EH (cell line): ENCODE results near the gene C1orf167.
A peak's percentile ranks its signal among the peaks of the same experiment; 100 is the strongest.

Experiments
- DNase-seq: peaks from one replicate; pipeline ENCODE4 v3.0.0-alpha.2; 2015; ENCODE audit warnings: low read depth

Gene C1orf167

DNA sequence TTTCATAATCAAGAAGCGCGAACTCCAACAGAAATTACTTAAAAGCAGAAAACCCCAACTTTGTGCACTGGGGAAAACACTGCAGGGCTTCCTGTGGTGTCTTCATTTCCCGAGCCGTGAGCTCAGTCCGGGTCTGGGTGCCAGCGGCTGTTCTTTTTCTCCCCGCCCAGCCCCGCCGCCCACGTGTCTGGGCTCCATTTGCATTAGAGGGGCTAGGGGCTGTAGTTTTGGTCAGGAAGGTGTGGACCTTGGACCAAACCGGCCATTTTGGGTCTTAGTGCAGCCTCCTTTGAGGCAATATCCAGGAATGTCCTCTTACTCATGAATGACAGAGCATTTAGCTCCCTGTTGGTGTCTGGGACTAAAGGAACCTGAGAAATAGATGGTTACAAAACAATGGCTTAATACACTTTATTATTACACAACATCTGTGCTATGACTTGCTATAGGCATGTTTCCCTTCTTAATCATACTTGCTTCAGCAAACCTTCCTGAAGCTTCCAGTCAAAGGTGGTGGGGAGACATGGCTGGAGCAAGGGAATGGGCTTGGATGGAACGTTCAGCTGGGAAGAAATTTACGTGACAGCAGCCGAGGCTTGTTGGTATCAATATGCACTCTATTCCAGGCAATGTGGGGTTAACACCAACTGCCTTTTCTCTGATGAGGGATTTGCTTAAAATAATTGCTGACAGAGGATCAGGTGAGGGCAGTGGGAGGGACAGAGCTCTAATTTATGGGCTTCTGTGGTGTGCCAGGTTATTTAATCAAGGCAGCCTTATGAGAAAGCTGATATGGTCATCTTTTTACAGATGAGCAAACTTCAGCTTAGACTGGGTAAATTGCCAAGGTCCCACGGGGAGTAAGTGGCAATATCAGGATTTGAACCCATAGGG lies 25.0 kb upstream of the C1orf167 start:
- DNase-seq = peak; percentile 74

DNA sequence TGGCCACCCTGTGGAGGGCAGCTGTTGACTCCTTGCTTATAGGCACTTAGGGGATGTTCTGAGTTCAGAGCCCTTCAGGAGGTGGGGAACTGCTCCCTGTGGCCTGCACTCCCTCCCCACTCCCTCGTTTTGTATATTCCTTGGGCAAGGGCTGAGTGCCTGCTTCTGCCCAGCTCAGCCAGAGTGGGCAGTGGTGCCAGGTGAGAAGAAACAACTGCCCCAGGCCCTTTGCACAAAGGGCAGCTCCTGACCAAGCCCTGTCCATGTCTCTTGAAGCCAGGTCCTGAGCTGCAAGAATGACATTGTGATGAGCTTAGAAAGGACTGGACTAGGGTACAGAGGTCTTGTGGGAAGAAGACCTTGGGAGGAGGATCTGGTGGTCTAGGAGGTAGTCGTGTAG lies 23.9 kb upstream of the C1orf167 start:
- no peak for DNase-seq

DNA sequence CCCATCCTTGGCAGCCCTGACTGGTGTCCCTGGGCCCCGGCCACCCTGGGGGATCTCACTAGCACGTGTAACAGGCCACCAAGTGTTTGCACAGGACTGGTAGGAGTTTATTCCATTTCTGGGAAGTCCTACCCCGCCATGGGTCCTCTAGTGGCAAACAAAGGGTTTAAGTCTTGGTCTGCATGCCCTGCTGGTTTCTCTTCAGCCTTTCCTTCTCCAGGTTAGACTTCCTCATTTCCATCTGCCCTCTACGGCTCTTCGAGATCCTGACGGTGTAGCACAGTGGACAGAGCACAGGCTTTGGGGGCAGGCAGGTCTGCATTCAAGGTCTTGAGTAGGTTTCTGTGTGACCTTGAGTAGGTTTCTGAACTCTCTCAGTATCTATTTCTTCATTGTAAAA lies 23.2 kb upstream of the C1orf167 start:
- DNase-seq = no peak

DNA sequence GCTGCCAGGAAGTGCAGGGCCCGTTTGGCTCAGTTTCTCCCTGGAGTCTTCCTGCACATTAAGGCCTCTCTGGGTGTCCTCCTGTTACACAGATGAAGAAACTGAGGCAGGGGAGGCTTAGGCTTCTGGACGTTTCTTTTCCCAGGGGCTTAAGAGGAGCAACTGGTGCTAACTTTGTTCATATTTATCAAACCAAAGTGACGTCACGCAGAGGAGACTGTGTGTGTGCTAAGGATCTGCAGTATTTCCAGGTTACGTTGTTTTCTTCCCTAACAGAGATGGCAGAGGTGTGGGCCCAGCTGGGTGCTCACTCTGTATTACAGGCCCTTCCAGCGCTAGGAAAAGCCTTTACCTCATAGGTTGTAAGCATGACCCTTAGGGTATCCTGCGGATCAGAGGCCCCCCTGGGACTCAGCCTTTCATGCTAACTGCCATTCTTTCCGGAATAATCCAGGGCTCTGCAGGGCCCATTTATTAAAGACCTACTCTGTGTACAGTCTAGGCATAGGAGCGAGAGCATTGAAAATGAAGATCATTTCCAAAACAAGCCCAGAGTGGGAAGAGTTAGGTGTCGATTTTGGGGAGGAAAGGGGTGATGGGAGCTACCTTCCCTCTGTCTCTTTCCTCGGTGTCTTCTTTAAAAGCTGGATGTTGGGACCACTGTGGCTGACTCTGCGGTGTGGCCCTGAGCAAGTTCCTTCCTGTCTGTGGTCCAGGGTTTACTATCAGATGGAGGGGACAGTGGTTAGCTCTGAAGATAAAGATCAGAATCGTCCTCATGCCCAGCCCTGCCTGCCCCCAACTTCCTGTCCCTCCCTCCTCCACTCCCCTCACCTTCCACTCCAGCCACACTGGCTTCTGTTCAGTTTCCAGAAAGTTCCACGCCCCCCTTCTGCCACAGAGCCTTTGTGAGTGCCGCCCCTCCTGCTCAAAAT lies 21.5 kb upstream of the C1orf167 start:
- DNase-seq = peak; percentile 19

DNA sequence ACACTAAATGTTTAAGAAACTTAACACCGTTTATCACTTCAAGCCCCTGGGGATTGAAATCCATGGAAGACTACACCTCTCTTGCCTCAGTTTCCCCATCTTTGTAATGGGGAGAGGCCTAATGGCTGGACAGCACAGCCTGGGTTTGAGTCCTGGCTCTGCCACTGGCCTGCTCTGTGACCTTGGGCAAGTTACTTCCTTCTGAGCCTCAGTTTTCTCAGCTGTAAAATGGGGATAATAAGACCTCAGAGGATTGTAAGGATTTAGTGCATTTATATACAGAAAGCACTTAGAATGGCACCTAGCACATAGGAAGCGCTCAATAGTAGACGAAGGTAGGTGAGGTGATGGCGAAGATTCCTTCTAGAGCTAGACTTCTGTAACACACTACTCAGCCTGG lies 20.5 kb upstream of the C1orf167 start:
- no peak for DNase-seq

DNA sequence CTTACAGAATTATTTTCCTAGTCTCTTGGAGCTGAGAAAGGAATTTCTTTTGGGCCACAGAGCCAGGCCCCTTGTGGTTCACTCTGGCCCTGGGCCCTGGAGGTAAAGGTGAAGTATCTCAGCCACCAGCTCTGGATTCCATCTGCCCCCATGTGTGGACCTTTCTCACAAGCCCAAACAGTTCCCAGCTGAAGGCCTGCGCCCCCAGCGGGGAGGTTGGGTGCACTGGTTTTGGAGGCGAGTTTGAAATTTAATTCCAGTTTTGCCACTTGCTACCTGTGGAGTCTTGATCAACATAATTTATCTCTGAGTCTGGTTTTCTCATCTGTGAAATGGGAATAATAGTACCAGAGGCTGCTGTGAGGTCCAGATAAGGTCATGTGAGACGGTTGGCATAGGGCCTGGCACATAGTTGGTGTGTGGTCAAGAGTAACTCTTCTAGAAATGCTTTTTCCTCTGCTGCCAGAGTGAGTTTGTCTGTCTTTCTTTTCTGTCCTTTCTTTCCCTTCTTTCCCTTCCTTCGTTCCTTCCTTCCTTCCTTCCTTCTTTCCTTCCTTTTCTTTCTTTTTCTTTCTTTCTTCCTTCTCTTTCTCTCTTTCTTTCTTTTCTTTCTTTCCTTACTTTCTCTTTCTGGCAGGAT lies 20.0 kb upstream of the C1orf167 start:
- no peak for DNase-seq

DNA sequence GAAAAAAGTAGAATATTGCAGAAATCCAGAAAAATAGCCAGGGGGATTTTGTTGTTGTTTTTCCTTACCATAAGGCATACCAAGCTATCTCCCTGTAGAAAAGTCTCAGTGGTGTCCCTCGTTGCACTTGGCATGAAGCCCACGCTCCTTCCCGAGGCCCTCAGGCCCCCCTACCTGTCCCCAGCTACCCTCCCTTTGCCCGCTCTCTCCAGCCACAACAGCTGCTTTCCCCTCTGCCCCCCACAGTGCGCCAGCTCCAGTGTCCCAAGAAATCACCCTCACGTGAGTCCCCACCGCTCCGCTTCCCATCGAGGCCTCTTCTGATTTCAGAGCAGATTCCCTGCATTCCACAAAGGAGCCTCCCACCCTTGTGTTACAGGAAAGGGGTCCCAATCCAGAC lies 17.7 kb upstream of the C1orf167 start:
- no peak for DNase-seq

DNA sequence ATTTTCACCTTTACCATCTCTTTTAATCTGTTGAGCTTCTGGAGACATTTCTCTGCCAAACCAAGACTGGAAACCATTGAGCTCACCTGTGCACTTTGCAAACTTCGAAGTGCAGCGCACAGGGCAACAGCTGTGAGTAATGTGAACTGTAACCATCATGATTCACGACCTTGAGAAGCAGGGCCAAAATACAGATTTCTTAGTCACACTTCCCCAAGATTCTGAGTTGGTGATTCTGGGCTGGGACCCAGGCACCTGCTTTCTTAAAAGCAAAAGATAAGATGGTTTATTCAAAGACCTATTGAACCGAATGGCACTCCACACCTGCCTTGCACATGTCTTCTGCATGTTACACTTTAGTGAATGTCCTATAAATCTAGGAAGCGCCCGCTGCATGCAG lies 15.9 kb upstream of the C1orf167 start:
- DNase-seq = no peak

DNA sequence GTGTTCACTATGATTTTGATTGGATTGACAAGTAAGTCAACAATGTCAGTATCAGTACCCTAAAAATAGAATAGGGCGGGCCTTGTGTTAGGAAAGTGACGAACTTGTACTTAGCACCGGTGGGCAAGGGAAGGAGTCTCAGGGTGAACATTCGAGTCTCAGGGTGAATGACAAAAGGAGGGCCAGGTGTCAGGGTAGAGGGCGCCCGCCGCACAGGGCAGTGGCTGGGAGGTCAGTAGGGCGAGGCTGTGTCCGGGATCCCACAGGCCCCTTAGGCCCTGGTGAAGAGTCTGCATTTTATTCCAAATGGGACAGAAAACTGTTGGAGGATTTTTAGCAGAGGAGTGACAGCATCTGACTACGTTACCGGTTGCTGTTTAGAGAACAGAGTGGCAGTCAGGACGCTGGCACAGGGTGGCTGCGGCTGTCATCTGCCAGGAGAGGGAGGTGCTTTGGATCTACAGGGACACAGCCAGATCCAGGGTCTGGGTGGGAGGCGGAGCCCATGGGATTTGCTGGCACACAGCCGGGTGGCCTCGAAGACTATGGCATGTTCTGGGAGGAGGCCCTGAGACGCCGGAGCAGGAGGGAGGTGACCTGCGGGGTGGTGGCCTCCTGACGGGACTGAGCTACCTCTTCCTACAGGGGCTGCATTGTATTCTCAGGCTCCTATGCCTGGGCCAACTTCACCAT lies 15.1 kb upstream of the C1orf167 start:
- DNase-seq = no peak

DNA sequence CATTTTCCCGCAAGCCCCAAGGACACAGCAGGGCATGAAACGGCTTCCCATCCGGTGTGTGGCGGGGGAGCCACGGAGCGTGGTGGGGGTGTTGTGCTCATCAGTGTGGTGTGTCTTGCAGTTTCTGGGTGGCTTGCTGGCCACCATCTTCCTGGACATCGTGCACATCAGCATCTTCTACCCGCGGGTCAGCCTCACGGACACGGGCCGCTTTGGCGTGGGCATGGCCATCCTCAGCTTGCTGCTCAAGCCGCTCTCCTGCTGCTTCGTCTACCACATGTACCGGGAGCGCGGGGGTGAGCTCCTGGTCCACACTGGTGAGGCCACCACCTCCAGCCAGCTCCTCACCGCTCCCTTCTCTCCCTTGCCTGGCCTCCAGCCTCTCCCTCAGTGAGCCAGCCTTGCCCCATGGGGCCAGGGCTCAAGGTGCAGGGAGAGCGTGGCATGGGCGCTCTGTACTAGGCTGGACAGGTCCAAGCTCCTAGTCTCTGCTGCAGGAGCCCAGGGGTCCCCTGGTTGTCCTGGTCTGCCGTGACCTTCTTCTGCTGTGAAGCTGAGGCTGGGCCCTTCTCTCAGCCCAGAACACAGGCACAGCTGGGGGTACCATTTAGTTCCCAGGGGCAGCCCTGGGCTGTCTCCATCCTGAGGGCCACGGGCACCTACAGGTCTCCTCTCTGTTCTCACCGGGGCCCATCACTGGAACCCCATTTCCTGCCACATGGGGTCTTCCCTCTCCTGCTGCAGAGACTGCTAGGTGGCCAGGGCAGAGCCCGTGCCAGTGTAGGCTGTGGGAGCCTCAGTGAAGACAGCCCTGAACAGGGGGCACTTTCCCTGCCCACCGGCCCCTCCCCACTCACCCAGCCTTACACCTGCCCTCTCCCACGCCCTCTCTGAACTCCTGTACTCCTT lies 13.4 kb upstream of the C1orf167 start:
- DNase-seq = no peak

DNA sequence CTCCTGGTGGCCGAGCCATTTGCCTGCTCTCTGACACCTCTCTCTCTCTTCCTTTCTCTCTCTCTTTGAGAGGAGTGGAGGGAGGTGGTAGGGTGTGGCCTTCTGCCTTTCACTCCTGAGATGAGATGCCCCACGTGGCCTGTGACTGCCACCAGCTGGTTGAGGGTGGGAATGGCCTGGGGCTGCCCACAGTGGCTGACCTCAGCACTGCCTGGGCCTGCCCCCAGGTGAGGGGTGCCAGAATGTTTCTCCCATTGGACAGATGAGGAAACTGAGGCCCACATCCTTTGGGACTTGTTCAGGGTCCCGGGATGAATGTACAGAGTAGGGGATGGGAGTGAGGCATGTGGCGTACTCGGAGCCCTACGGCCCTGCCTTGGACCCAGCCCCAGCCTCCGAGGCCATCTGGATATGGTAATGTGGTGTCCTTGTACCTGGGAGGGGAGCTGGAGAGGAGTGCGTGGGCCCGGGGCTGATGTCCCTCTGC lies 12.7 kb upstream of the C1orf167 start:
- DNase-seq = peak; percentile 40

DNA sequence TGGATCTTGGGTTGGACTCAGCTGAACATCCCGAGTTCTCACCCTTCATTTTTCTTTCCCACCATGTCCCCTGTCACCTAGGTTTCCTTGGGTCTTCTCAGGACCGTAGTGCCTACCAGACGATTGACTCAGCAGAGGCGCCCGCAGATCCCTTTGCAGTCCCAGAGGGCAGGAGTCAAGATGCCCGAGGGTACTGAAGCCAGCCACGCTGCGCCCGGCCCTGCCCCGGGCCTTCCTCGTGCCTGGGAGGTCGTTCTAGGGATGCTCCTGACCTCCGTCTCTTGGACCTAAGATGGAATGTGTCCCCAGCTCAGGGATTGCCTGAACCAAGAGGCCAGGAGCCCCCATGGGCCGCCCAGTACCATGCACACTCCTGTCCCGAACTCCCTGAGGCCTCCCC lies 12.0 kb upstream of the C1orf167 start:
- no peak for DNase-seq

DNA sequence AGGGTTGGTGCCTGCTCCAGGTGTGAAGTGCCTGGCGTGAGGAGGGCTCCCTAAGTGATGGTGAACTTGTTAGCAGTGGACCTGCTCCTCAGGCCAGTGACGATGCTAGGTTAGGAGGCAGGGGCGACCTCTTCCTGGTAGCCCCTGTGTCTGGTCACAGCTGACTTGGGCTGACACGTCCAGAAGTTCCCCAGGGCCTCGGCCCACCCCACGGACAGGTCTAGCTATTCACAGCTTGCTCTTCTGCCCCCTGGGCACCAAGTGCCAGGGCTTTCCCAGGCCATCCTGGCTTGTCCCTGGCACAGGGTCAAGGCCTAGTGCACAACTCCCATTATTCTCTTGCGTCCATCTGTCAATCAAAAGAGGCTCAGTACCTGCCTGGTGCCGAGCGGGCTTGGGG lies 10.9 kb upstream of the C1orf167 start:
- DNase-seq = no peak

DNA sequence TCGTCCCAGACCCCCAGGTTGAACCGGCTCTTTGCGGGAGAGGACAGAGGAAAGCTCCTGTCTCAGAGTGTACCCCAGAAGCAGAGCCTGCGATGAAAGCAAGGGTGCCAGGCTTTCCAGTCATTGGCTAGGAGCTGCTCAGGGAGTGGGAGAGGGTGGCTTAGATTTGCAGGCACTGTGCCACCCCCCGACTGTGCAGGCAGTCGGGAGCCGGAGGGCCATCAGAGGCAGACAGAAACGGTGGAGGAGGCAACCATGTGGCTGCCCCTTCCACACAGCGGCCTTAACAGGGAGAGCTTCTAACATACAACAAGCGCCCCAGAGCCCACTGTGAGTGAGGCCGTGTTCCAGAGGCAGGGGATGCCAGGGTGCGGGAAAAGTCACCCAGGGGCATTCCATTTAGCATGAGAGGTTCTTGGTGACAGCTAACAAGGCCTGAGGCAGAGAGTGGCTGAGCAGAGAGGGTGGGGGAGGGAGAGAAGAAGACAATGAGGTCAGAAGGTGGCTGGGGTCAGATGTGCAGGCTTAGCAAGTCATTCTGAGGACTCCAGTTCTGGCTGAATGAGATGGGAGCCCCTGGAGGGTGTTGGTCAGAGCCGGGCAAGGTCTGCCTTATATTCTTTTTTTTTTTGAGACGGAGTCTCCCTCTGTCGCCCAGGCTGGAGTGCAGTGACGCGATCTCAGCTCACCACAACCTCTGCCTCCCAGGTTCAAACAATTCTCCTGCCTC lies 9.5 kb upstream of the C1orf167 start:
- peak; percentile 13 for DNase-seq

DNA sequence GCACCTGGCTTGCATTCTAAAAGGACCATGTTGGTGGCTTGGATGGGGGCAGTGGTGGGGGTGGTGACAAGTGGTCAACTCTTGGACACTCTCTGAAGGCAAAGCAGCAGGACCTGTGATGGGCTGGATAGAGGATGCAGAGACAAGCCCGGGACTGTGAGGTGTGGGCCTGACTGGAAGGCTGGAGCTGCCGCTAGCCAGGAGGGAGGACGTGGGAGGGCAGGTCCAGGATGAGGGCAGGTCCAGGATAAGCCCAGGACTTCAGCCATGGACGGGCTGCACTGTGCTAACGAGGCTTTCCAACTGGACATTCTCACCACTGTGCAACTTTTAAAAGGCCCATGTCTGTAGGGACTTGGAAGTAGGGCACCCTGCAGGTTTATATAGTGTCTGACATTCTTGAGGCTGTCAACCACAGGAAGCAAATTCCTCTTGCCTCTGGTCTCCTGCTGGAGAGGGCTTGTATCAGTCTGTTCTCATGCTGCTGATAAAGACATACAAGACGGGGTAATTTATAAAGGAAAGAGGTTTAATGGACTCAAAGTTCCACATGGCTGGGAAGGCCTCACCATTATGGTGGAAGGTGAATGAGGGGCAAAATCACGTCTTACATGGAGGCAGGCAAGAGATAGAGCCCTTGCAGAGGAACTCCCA lies 8.3 kb upstream of the C1orf167 start:
- DNase-seq = peak; percentile 69

DNA sequence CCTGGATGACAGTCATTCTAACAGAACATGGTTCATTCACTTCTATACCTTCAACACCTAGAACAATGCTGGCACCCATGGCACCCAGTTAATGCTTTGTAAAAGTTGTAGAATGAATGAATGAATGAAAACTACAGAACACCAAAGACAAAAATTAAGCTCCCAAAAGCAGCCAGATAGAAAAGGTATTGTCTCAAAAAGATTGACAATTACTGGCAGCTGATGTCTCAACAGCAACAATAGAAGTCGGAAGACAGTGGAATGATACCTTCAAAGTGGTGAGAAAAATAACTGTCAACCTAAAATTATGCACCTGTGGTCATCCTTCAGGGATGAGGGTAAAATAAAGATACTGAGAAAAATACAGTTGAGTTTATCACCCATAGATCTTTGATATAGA lies 4.9 kb upstream of the C1orf167 start:
- no peak for DNase-seq

DNA sequence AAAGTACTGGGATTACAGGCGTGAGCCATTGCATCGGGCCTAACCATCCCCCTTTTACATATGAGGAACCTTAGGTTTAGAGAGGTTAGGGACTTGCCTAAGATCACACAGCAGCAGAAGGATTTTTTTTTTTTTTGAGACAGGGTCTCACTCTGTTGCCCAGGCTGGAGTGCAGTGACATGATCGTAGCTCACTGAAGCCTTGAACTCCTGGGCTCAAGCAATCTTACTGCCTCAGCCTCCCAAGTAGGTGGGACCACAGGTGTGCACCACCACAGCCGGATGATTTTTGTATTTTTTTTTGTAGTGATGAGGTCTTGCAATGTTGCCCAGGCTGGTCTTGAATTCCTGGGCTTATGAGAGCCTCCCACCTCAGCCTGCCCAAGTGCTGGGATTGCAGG lies 2.2 kb upstream of the C1orf167 start:
- no peak for DNase-seq

DNA sequence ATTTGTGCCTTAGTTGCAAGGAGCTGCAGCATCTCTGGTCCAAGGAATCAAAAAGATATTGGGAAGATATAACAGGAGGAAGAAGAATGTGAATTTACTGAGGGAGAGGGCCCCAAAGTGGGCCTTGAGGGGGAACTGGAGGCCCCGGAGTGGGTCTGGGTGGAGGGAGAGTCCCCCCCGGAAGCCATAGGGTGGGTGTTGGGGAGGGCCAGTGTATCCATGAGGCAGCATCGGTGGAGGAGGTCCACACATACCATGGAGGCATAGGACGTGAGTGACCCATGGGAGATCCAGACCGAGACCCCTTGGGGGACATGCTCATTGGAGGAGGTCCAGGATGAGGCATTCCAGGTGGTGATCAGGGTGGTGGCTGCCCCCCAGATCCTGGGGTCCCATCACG lies 708 bp upstream of the C1orf167 start:
- DNase-seq = no peak

DNA sequence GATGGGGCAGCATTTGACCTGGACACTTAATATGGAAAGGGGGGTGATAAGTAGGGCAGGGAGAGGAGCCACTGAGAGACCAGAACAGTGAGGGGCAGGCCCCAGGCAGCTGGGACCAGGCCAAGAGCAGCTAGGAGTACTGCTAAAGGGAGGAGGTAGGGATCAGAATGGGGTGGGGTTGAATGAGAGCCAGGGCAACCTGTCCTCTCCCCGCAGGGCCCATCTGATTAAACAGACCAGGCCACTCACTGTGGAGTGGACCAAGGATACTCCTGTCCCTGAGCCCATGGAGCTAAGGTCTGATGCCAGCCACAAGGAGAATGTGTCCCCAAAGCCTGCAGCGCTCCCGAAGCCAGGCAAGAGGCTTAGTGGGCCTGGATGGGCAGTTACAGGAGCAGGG lies 2.1 kb downstream of the C1orf167 start:
- DNase-seq = no peak

DNA sequence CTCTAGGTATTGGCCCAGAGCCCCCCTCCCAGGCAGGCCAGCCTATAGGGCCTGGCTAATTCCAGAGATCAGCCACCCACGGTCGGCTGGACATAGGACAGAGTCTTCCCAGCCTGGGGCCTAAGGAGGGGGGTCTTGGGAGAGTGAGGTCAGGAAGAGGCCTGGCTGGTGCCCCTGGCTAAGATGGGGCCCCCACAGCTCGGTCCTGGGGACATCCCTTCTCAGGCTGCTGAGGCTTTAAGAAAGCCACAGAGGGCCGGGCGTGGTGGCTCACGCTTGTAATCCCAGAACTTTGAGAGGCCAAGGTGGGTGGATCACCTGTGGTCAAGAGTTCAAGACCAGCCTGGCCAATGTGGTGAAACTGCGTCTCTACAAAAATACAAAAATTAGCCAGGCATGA lies 2.5 kb downstream of the C1orf167 start:
- DNase-seq = no peak
